ENCODE data around the gene ZNF358.

- TF ChIP-seq CTCF (IDR thresholded peaks at IDR 0.05; ENCODE audit: insufficient read depth, low read depth, low read length) (no peak), EZH2 (IDR thresholded peaks at IDR 0.05; ENCODE audit: insufficient read depth, low read length) (no peak)
Observed at GRCh38 chr19:7515110-7515644, 726 bp upstream of the ZNF358 start.
